Muscle layer of duodenum (tissue), 2 donors: ENCODE results near the gene NR3C1.
A peak's percentile ranks its signal among the peaks of the same experiment; 100 is the strongest.

Source experiments
- H3K27ac ChIP-seq: one replicate; pipeline ENCODE4 v1.7.0; 2013; ENCODE audit warnings: mild to moderate bottlenecking, low read length
- H3K27me3 ChIP-seq: one replicate; pipeline ENCODE4 v1.7.0; 2013; ENCODE audit warnings: low read depth, mild to moderate bottlenecking, control low read depth, low read length
- H3K36me3 ChIP-seq, 2 donors: one replicate each; pipeline ENCODE4 v1.7.0; 2013; ENCODE audit warnings: low read length in 2 of 2, control low read depth in 1 of 2, mild to moderate bottlenecking in 1 of 2; ENCODE audit not compliant: insufficient read depth in 2 of 2, control insufficient read depth in 1 of 2
- H3K4me1 ChIP-seq, 2 donors: one replicate each; pipeline ENCODE4 v1.7.0; 2013; ENCODE audit warnings: low read length in 2 of 2, mild to moderate bottlenecking in 2 of 2, control low read depth in 1 of 2, moderate library complexity in 1 of 2; ENCODE audit not compliant: insufficient read depth in 2 of 2, control insufficient read depth in 1 of 2
- H3K4me3 ChIP-seq, 2 donors: one replicate each; pipeline ENCODE4 v1.7.0; 2013; ENCODE audit warnings: low read length in 2 of 2, low read depth in 1 of 2, mild to moderate bottlenecking in 1 of 2
- H3K9me3 ChIP-seq, 2 donors: one replicate each; pipeline ENCODE4 v1.7.0; 2013; ENCODE audit warnings: low read length in 2 of 2, control low read depth in 1 of 2, mild to moderate bottlenecking in 1 of 2; ENCODE audit not compliant: control insufficient read depth in 1 of 2
- donor health status: healthy.

Gene NR3C1

DNA sequence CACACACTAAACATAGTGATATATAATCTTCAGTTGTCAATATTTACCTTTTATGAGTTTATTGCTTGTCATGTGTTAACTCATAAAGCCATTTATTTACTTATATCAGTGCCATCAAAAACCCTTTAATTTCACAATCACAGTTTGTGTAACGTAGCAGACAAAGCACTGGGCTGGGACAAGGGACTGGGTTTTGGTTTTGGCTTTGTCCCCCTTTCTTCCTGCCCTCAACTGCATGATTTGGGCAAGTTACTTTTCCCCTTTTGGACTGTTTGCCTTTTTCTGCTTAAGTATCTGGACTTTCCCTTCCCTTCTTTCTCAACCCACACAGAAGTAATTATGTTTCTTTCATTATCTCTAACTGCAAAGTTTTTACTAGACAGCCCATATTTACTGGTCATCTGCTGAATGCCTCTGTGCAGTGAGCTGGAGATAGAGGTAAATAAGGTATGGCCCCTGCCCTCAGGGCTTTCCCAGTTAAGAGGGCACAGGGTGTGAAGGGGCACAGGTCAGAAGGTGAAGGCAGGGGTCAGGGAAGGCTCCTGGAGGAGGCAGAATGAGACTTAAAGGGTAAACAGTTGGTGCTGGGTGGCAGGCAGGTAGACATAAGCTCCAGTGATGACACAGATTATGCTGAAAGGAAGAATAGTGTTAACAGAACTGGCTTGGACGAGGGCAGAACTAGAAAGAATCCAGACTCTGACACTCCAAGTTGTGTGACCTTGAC is 14.8 kb upstream of the NR3C1 start:
- Histone ChIP-seq H3K4me3 (no peak overlapping the region), H3K27me3 (no peaks in the 10 kb centered on the region), H3K4me1 (no peaks in the 10 kb centered on the region), H3K9me3 (no peaks in the 10 kb centered on the region), H3K36me3 (no peaks in the 10 kb centered on the region), H3K27ac (no peak overlapping the region)

DNA sequence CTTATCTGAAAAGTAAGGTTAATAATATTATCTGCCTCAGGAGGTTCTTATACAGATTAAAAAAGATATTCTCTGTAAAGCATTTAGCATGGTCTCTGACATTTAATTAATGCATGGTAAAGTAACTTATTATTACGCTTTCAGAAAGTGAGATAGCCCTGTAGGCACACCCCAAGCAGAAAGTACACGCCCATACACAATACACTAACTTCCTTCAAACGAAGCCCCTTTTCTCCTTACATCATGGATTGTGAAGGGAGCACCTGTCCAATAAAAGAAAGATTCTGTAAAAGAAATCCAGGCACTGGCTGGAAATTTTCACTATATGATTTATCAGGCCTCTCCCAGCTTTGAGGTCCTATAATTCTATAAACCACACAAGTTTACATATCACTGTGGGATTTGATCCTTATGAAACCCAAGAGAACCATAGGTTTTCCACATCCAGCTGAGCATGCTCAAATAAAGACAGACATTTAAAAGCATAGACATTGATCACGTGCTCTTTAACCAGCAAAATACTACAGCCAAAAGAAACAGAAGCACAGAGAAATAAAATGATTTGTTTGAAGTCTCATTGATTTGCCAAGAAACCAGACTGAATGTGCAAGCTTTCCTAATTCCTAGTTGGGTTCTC is 14.1 kb upstream of the NR3C1 start:
- no peaks in the 10 kb centered on the region for H3K27me3 ChIP-seq
- no peaks in the 10 kb centered on the region for H3K4me1 ChIP-seq
- no peak overlapping the region for H3K27ac ChIP-seq
- no peaks in the 10 kb centered on the region for H3K9me3 ChIP-seq
- H3K4me3 ChIP-seq: no peak overlapping the region
- no peaks in the 10 kb centered on the region for H3K36me3 ChIP-seq

DNA sequence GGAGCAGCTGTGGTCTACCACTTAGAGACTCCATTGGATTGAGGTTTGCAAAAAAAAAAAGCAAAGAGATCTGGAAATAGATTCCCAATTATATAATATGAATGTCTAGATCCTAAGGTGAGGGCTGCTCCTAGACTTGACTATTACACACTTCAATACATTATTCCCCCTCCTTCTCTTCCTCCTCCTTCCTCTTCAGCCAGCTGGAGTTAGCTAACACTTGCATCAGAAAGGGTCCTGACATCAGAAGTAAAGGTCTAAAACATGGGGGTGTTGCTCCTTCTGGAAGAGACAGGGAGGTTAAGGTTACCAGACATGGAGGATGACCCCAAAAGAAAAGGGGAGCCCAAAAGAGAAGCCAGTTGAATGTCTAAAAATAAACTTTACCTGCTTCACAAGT is 12.9 kb upstream of the NR3C1 start:
- Histone ChIP-seq H3K27me3 (no peaks in the 10 kb centered on the region), H3K4me1 (no peaks in the 10 kb centered on the region), H3K36me3 (no peaks in the 10 kb centered on the region), H3K4me3 (no peak overlapping the region), H3K9me3 (no peaks in the 10 kb centered on the region), H3K27ac (no peak overlapping the region)

GRCh38 chr5:143413958-143414669 is 10.6 kb upstream of the NR3C1 start:
- H3K4me3 ChIP-seq: no peak overlapping the region
- H3K9me3 ChIP-seq: no peaks in the 10 kb centered on the region
- H3K36me3 ChIP-seq: no peaks in the 10 kb centered on the region
- H3K27me3 ChIP-seq: no peaks in the 10 kb centered on the region
- no peaks in the 10 kb centered on the region for H3K4me1 ChIP-seq
- no peak overlapping the region for H3K27ac ChIP-seq

GRCh38 chr5:143412661-143413342 is 9.3 kb upstream of the NR3C1 start:
- no peaks in the 10 kb centered on the region for H3K9me3 ChIP-seq
- H3K27ac ChIP-seq: no peak overlapping the region
- no peaks in the 10 kb centered on the region for H3K36me3 ChIP-seq
- H3K4me1 ChIP-seq: no peaks in the 10 kb centered on the region
- no peak overlapping the region for H3K4me3 ChIP-seq
- H3K27me3 ChIP-seq: no peaks in the 10 kb centered on the region

DNA sequence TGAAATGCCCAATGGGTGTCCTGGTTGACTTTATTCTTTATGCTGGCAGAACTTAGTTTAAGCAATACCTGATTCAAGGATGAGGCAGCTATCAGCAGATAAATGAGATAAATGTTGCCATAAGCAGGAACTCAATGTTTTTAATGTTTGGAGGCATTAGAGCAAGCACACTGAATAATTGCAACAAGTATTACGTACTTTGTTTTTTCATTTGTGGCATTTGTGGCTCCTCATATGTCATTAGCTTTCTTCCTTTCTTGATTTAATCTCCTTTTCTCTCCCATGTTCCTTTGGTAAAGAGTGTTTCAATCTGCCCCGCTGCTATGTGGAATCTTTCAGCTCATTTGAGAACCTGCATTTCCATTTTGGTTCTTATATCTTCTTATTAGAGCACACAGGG is 6.4 kb upstream of the NR3C1 start:
- no peaks in the 10 kb centered on the region for H3K4me1 ChIP-seq
- no peak overlapping the region for H3K4me3 ChIP-seq
- H3K27ac ChIP-seq: no peak overlapping the region
- no peaks in the 10 kb centered on the region for H3K9me3 ChIP-seq
- peaks cover 0 to 5% of the 10 kb centered on the region in 2 donors for H3K36me3 ChIP-seq
- H3K27me3 ChIP-seq: no peaks in the 10 kb centered on the region

DNA sequence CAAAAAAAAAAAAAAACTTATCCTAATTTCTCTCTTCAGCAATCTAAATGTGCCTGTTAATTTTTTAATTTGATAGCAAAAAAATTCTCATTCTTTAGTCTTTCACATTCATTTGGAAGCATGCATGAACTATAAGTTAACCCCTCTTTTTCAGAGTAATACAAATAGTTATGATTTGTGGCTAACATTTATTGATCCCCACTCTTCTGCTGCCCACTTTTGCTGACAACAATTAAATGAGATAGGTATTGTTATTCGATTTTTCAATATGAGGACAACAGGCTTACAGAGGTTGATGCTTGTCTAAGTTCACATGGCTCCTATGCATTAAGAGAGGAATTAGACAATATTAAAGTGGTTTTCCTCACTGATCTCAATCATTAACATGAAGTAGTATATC is 2.9 kb upstream of the NR3C1 start:
- Histone ChIP-seq H3K36me3 (peaks cover 0 to 10% of the 10 kb centered on the region in 2 donors), H3K4me3 (no peak overlapping the region), H3K27ac (no peak overlapping the region), H3K9me3 (no peaks in the 10 kb centered on the region), H3K27me3 (no peaks in the 10 kb centered on the region), H3K4me1 (peaks cover 2% of the 10 kb centered on the region in 2 donors)

DNA sequence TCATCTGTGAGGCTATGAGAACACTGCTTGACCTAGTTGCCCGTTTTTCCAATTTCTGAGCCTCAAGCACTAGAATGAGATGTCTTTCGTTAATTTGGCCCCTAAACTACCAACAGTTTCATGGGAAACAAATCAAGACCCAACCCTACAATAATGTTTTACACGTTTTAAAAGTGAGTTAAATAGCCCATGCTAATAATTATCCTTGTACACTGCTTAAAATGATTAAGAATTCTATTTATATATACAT is 2.3 kb upstream of the NR3C1 start:
- Histone ChIP-seq H3K4me1 (peaks cover 4 to 5% of the 10 kb centered on the region in 2 donors), H3K27ac (peak overlapping the region; percentile 98), H3K9me3 (no peaks in the 10 kb centered on the region), H3K27me3 (no peaks in the 10 kb centered on the region), H3K36me3 (peaks cover 0 to 10% of the 10 kb centered on the region in 2 donors), H3K4me3 (peak overlapping the region; percentile 83 to 95)

DNA sequence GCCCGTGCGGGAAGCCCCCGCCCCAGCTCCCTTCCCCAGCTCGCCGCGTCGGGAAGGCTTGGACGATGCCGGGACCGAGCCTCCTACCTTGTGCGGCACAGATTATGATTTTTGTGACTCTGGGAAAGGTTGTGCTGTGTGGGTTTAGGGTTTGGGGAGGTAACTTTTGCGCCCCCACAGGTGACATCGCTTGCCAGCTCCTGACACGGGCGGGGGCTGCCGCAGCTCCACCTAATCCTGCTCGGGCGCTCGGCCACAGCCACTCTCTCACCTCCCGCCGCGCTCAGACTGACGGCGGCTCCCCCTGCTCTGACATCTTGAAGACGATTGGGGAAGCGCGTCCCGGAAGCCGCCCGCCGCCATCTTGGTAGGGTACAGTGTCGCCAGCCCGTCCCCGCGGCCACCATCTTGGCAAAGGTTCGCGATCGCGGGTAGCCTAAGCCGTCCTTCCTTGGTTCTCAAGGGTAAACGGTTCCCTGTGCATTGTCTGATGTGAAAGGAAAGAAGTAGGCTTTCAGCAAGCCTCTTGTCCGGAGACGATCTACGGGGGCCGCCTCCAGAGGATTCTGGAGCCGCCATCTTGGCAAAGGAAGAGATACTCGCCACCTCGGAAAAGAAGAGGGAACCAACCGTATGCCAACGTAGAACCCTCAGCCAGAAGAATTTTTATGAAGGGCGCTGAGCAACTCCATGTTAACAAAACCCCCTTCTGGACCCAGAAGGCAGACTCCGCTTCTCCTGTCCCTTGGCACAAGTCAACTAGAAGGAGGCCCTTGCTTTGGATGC is 1.8 kb upstream of the NR3C1 start:
- H3K27ac ChIP-seq: peak overlapping the region; percentile 98
- no peaks in the 10 kb centered on the region for H3K27me3 ChIP-seq
- H3K36me3 ChIP-seq: peaks cover 3 to 12% of the 10 kb centered on the region in 2 donors
- H3K4me1 ChIP-seq: peaks cover 4 to 10% of the 10 kb centered on the region in 2 donors
- no peaks in the 10 kb centered on the region for H3K9me3 ChIP-seq
- H3K4me3 ChIP-seq: peak overlapping the region; percentile 83 to 95

DNA sequence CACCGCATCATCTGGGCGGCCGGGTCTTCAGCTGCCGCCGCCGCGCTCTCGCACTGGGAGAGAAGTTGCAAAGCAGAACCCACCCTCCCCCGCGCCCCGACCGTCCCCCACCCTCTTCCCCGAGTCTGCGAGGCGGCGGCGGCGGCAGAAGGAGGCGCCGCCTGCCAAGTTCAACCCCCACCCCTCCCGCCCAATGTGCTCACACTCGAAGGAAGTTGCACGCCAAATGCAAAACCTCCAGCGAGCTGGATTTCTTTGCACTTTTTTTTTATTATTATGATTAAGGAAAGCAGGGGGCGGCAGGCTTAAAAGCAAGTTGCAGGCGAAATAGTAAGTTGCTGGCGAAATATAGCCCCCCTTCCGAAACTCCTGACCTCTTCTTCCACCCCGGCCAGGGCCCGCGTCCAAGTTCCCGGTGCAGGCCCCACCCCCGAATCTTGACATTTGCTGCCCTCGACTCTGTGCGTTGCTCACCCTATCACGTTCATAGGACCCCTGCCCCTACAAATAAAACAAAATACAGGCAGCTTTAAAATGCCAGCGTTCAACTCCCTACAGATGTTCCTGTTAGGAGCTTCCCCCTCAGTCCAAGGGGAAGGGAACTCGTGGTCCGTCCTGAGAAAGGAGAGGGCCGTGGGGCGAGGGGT is 1.1 kb upstream of the NR3C1 start:
- no peaks in the 10 kb centered on the region for H3K27me3 ChIP-seq

More for the DNA sequence above, 1.1 kb upstream of the NR3C1 start:
- H3K9me3 ChIP-seq: no peaks in the 10 kb centered on the region
- H3K4me3 ChIP-seq: peak overlapping the region; percentile 95 to 96
- H3K27ac ChIP-seq: peak overlapping the region; percentile 98
- peaks cover 4 to 17% of the 10 kb centered on the region in 2 donors for H3K4me1 ChIP-seq
- peaks cover 8 to 19% of the 10 kb centered on the region in 2 donors for H3K36me3 ChIP-seq
